ENCODE measurements around the gene GYG1.

GRCh38 chr3:148998297-148998696 is 7.0 kb downstream of the GYG1 start:
- TF ChIP-seq EP300 (IDR thresholded peaks at IDR 0.05) = no peak
- TF ChIP-seq CTCF (IDR thresholded peaks at IDR 0.05) = no peak
- TF ChIP-seq POLR2A (IDR thresholded peaks at IDR 0.05) = no peak

Measured in tibial nerve (tissue), 4 donors.